Naive thymus-derived CD8-positive, alpha-beta T cell (primary cell): ENCODE measurements around the gene DISP2. TPM values are rescaled to one million over a fixed set of nuclear protein-coding genes. Genes with fewer than 3 reads are reported as not detected.

Experiments
- ATAC-seq, 2 donors: fragments of 150-1000 bp; cut with Tn5 transposase in 1 of 2; sonication (Bioruptor Pico), chemical (Tn5 transposase) in 1 of 2; 1 replicate in 1 of 2; 2 replicates in 1 of 2; pipeline ENCODE4 v1.10.0; 2021; ENCODE audit warnings: mild to moderate bottlenecking in 2 of 2, moderate library complexity in 2 of 2
- POLR2A ChIA-PET: fragments of 350-600 bp; sonication (Branson Sonifier 250); formaldehyde crosslinking; loops from one replicate; lab custom pipeline; 2021; ENCODE audit warnings: antibody characterized with exemption; lab: Charles Lee
- DNase-seq, 10 donors: peaks; one replicate each; pipeline versions ENCODE4 v3.0.0 to v3.0.0-alpha.2; 2020 to 2022
- H3K27ac Mint-ChIP-seq, 10 donors: one replicate each; pipeline ENCODE4 v1.8.0; 2020 to 2022; ENCODE audit warnings: mild to moderate bottlenecking in 10 of 10, mixed read lengths in 10 of 10, moderate library complexity in 4 of 10, inconsistent platforms in 1 of 10
- H3K27me3 Mint-ChIP-seq, 5 donors: one replicate each; pipeline ENCODE4 v1.8.0; 2021 to 2022; ENCODE audit warnings: mixed read lengths in 5 of 5
- H3K36me3 Mint-ChIP-seq, 3 donors: one replicate each; pipeline ENCODE4 v1.8.0; 2020 to 2022; ENCODE audit warnings: mixed read lengths in 3 of 3, mild to moderate bottlenecking in 2 of 3, inconsistent platforms in 1 of 3
- H3K4me1 Mint-ChIP-seq, 4 donors: one replicate each; pipeline ENCODE4 v1.8.0; 2021 to 2022; ENCODE audit warnings: mixed read lengths in 4 of 4
- H3K4me3 Mint-ChIP-seq, 10 donors: one replicate each; pipeline ENCODE4 v1.8.0; 2020 to 2022; ENCODE audit warnings: mild to moderate bottlenecking in 10 of 10, mixed read lengths in 10 of 10, moderate library complexity in 6 of 10, inconsistent platforms in 1 of 10
- H3K9me3 Mint-ChIP-seq, 9 donors: one replicate each; pipeline ENCODE4 v1.8.0; 2020 to 2022; ENCODE audit warnings: mixed read lengths in 9 of 9, mild to moderate bottlenecking in 3 of 9, inconsistent platforms in 1 of 9, moderate library complexity in 1 of 9
- polyA plus RNA-seq, 3 donors: library from polyadenylated mRNA; unstranded; fragments of 300-500 nt; fragmentation: Illumina TruSeq; gene quantifications; one replicate each; pipeline ENCODE4 v1.2.3, GENCODE V29; 2021
- total RNA-seq, 8 experiments: library from RNA in 2 of 8; stranded (reverse) in 2 of 8; gene quantifications; one replicate each; pipeline ENCODE4 v1.2.3 and lab custom pipeline; 2021 to 2026

DISP2 gene
- total and polyA plus RNA-seq, 5 experiments from 2014 or later = 0.02 to 0.73 (median 0.42) TPM

DNA sequence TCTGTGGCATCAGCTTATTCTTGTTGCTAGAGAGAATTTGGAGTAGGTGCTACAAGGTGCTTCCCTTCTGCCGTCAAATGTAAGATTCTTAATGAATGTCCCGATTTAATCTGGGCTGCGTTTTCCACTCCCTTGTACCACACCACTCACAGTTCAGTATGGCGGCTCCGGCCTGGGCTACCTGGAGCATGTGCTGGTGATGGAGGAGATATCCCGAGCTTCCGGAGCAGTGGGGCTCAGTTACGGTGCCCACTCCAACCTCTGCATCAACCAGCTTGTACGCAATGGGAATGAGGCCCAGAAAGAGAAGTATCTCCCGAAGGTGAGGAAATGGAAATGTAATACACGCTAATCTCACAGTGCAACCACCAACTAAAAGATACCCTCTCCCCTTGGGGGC is 52.5 kb downstream of the DISP2 start:
- Mint-ChIP-seq H3K27me3 (no peaks in the 10 kb centered on the region), H3K4me3 (no peak overlapping the region), H3K27ac (no peak overlapping the region), H3K9me3 (no peaks in the 10 kb centered on the region), H3K4me1 (peaks cover 22 to 36% (median 29%) of the 10 kb centered on the region in 4 donors), H3K36me3 (peaks cover 0 to 78% (median 12%) of the 10 kb centered on the region in 3 donors)
- DNase-seq (no peak), ATAC-seq (no peak)
- POLR2A ChIA-PET = interaction anchor here (1.7 kb wide), 1 partner anchor 12 kb away, joined by 3 read pairs; no protein-coding TSS in a partner anchor

DNA sequence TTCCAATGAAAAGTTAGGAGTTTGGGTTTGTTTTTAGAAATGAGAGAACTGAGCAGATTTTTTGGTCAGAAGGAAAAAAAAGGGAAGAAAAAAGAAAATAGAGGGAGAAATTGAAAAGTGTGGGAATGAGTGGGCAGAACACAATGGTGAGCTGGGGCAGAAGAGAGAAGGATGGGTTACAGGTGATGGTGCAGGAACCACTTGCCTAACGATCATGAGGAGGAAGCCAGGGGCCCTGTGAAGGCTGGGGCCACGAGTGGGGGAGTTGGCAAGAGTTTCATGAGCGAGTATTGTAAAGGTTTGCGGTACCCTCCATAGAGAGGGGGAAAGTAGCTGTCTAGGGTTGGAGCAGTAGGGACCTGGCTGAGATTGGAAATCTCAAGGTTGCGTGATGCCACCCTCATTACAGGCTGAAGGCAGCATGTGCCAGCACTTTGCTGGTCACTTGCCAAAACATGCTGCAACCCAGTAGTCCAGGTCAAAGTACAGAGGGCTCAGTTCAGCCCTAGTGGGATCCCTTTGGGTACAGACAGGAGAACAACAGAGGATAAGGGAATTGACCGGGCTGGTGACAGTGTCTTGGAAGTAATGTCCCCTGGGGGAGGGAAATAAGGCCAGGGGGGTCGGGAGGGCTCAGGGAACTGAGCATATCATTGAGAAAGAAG is 54.2 kb downstream of the DISP2 start:
- H3K27me3 Mint-ChIP-seq = no peaks in the 10 kb centered on the region

GRCh38 chr15:40413036-40413435 is 55.0 kb downstream of the DISP2 start:
- DNase-seq (no peak), ATAC-seq (no peak)
- H3K36me3 Mint-ChIP-seq = peaks cover 0 to 91% (median 14%) of the 10 kb centered on the region in 3 donors
- H3K4me1 Mint-ChIP-seq = peaks cover 8 to 14% (median 12%) of the 10 kb centered on the region in 4 donors
- no peaks in the 10 kb centered on the region for H3K27me3 Mint-ChIP-seq
- no peaks in the 10 kb centered on the region for H3K9me3 Mint-ChIP-seq
- no peak overlapping the region for H3K27ac Mint-ChIP-seq
- POLR2A ChIA-PET = interaction anchor here (1.2 kb wide), 1 partner anchor 44 kb away, joined by 3 read pairs; no protein-coding TSS in a partner anchor
- no peak overlapping the region for H3K4me3 Mint-ChIP-seq

More for the DNA sequence above, 54.2 kb downstream of the DISP2 start:
- DNase-seq (no peak), ATAC-seq (no peak)
- Mint-ChIP-seq H3K4me1 (peaks cover 16 to 21% (median 19%) of the 10 kb centered on the region in 4 donors), H3K27ac (peak overlapping the region in 5 of 10 donors; percentile 39 to 84 (median 59)), H3K4me3 (no peak overlapping the region), H3K36me3 (peaks cover 0 to 89% (median 12%) of the 10 kb centered on the region in 3 donors), H3K9me3 (no peaks in the 10 kb centered on the region)
- POLR2A ChIA-PET = interaction anchor here (1.2 kb wide), 1 partner anchor 44 kb away, joined by 3 read pairs; no protein-coding TSS in a partner anchor

DNA sequence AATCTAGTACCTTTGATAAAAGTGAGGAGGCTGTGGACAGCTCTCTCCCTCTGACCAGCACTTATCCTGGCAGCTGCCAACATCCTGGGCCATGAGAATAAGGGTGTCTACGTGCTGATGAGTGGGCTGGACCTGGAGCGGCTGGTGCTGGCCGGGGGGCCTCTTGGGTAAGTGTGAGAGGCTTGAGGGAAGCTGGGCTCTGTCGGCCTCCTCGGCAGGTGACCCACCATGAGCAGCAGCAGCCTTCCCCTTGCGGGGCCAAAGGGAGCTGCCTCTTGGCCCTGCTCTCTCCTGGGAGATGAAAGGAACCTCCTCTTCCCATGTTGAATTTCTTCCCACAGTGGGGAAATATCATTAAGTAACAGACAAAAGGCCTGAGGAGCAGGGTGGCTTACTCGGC is 56.8 kb downstream of the DISP2 start:
- ATAC-seq (no peak), DNase-seq (peak in 1 of 10 donors; percentile 50)
- Mint-ChIP-seq H3K9me3 (no peaks in the 10 kb centered on the region), H3K27me3 (no peaks in the 10 kb centered on the region), H3K4me3 (no peak overlapping the region), H3K27ac (peak overlapping the region in 2 of 10 donors; percentile 44 to 73), H3K36me3 (peaks cover 0 to 87% (median 14%) of the 10 kb centered on the region in 3 donors), H3K4me1 (peaks cover 2 to 14% (median 5%) of the 10 kb centered on the region in 4 donors)
- POLR2A ChIA-PET = interaction anchor here (1.2 to 1.6 kb wide), 2 partner anchors 9 to 20 kb away, joined by 3 to 6 read pairs; partner anchors contain the start of gene IVD

DNA sequence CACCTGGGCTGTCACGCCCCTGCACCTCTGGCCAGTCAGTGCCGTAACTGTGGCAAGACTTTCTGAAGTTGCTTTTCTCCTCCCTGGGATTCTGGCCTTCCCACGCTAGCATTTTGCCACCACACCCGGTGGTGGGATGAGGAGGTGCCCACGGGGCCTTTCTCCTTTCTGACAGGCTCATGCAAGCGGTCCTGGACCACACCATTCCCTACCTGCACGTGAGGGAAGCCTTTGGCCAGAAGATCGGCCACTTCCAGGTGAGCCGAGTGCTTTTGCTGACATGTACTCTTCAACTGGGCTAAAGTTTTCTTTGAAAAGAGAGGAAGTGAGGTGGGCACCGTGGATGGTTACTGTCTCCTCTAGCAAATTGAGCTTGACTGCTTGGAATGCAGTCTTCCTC is 57.2 kb downstream of the DISP2 start:
- Mint-ChIP-seq H3K4me3 (no peak overlapping the region), H3K27me3 (no peaks in the 10 kb centered on the region), H3K4me1 (peaks cover 2 to 14% (median 5%) of the 10 kb centered on the region in 4 donors), H3K36me3 (peaks cover 0 to 83% (median 14%) of the 10 kb centered on the region in 3 donors), H3K9me3 (no peaks in the 10 kb centered on the region), H3K27ac (peak overlapping the region in 1 of 10 donors; percentile 43)
- DNase-seq (peak in 1 of 10 donors; percentile 51), ATAC-seq (no peak)
- POLR2A ChIA-PET = interaction anchor here (0.6 to 1.6 kb wide), 3 partner anchors 10 to 20 kb away, joined by 3 to 6 read pairs (median 5); partner anchors contain the start of gene IVD

- H3K27ac Mint-ChIP-seq = peak overlapping the region in 1 of 10 donors; percentile 65
- ATAC-seq (no peak), DNase-seq (peak in 1 of 10 donors; percentile 13)
- H3K4me3 Mint-ChIP-seq = no peak overlapping the region
- POLR2A ChIA-PET = interaction anchor here (0.6 kb wide), 1 partner anchor 12 kb away, joined by 5 read pairs; no protein-coding TSS in a partner anchor
- peaks cover under 1 to 12% (median 4%) of the 10 kb centered on the region in 4 donors for H3K4me1 Mint-ChIP-seq
- H3K36me3 Mint-ChIP-seq = peaks cover 0 to 74% (median 9%) of the 10 kb centered on the region in 3 donors
- H3K27me3 Mint-ChIP-seq = no peaks in the 10 kb centered on the region
- H3K9me3 Mint-ChIP-seq = no peaks in the 10 kb centered on the region
These were observed 58.0 kb downstream of the DISP2 start for GRCh38 chr15:40416056-40416455.

DNA sequence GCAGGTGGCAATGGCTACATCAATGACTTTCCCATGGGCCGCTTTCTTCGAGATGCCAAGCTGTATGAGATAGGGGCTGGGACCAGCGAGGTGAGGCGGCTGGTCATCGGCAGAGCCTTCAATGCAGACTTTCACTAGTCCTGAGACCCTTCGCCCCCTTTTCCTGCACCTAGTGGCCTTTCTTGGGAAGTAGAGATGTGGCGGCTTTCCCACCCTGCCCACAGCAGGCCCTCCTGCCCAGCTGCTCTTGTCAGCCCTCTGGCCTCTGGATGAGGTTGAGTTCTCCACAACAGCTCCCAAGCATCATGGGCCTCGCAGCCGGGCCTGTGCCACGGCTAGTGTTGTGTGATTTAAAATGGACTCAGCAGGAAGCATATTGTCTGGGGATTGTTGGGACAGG is 60.1 kb downstream of the DISP2 start:
- DNase-seq = peak in 1 of 10 donors; percentile 32
- Mint-ChIP-seq H3K4me1 (peaks cover 0 to 9% (median 4%) of the 10 kb centered on the region in 4 donors), H3K27ac (peak overlapping the region in 1 of 10 donors; percentile 39), H3K4me3 (no peak overlapping the region), H3K27me3 (no peaks in the 10 kb centered on the region), H3K36me3 (peaks cover 0 to 54% (median 1%) of the 10 kb centered on the region in 3 donors), H3K9me3 (no peaks in the 10 kb centered on the region)
- POLR2A ChIA-PET = interaction anchor here (1.7 kb wide), 1 partner anchor 11 kb away, joined by 5 read pairs; no protein-coding TSS in a partner anchor
- no peak for ATAC-seq

GRCh38 chr15:40420071-40420713 is 62.2 kb downstream of the DISP2 start:
- POLR2A ChIA-PET = interaction anchor here (0.9 kb wide), 1 partner anchor 52 kb away, joined by 3 read pairs; no protein-coding TSS in a partner anchor
- no peaks in the 10 kb centered on the region for H3K9me3 Mint-ChIP-seq
- no peak for ATAC-seq
- DNase-seq = peak in 1 of 10 donors; percentile 32
- H3K4me3 Mint-ChIP-seq = no peak overlapping the region
- peak overlapping the region in 1 of 10 donors; percentile 18 for H3K27ac Mint-ChIP-seq
- H3K4me1 Mint-ChIP-seq = peaks cover 0 to 9% (median 6%) of the 10 kb centered on the region in 4 donors
- peaks cover 0 to 37% (median 1%) of the 10 kb centered on the region in 3 donors for H3K36me3 Mint-ChIP-seq
- H3K27me3 Mint-ChIP-seq = no peaks in the 10 kb centered on the region

GRCh38 chr15:40420793-40421192 is 62.8 kb downstream of the DISP2 start:
- peak in 1 of 10 donors; percentile 13 for DNase-seq
- H3K4me1 Mint-ChIP-seq = peaks cover 0 to 9% (median 5%) of the 10 kb centered on the region in 4 donors
- ATAC-seq = no peak
- POLR2A ChIA-PET = no interaction called here
- no peaks in the 10 kb centered on the region for H3K9me3 Mint-ChIP-seq
- H3K4me3 Mint-ChIP-seq = no peak overlapping the region
- no peaks in the 10 kb centered on the region for H3K27me3 Mint-ChIP-seq
- H3K36me3 Mint-ChIP-seq = peaks cover 0 to 32% (median 3%) of the 10 kb centered on the region in 3 donors
- H3K27ac Mint-ChIP-seq = peak overlapping the region in 4 of 10 donors; percentile 20 to 42 (median 36)

- peak; percentile 53 to 88 (median 76) for DNase-seq
- Mint-ChIP-seq H3K36me3 (peaks cover 0 to 30% (median 3%) of the 10 kb centered on the region in 3 donors), H3K4me1 (peaks cover 0 to 9% (median 5%) of the 10 kb centered on the region in 4 donors), H3K4me3 (no peak overlapping the region), H3K9me3 (no peaks in the 10 kb centered on the region), H3K27me3 (no peaks in the 10 kb centered on the region), H3K27ac (peak overlapping the region in 3 of 10 donors; percentile 37 to 42 (median 37))
- POLR2A ChIA-PET = interaction anchor here (0.6 to 1.3 kb wide), 2 partner anchors 77 to 246 kb away, joined by 3 to 5 read pairs; no protein-coding TSS in a partner anchor
- peak; percentile 98 to 99 for ATAC-seq
These were observed 63.5 kb downstream of the DISP2 start for GRCh38 chr15:40421246-40422157.

DNA sequence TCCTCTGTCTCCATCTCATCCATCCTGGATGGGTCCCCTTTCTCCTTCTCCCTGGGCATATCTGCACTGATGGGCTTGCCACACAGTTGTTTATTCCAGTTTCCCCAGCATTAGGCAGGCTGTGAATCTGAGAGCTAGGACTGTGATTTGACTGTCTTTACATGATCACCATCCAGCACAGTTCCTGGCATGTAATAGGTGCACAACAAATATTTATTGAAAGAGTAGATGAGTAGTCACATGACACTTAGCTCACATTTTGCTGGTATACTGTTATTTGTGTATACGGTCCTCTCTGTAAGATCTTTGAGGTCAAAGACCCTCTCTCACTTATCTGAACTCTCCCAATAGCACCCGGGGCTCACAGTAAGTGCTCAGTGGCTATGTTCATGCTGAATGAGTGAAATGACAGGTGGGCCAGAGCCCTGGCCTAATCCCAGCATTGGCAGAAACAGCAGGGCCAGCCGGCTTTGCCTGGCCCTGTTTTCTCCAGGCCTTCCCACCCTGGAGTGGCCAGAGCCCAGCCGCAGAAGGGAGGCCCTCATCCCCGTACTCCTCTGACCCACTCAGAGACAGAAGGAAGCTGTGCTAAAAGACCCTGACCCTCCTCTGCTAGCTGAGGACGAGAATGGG is 66.6 kb downstream of the DISP2 start:
- no peaks in the 10 kb centered on the region for H3K27me3 Mint-ChIP-seq
- POLR2A ChIA-PET = interaction anchor here (0.6 kb wide), 1 partner anchor 28 kb away, joined by 3 read pairs; no protein-coding TSS in a partner anchor
- H3K4me3 Mint-ChIP-seq = no peak overlapping the region
- DNase-seq (no peak), ATAC-seq (no peak)
- H3K27ac Mint-ChIP-seq = no peak overlapping the region
- no peaks in the 10 kb centered on the region for H3K9me3 Mint-ChIP-seq
- H3K4me1 Mint-ChIP-seq = peaks cover 0 to 9% (median 5%) of the 10 kb centered on the region in 4 donors
- H3K36me3 Mint-ChIP-seq = peaks cover 0 to 6% (median 3%) of the 10 kb centered on the region in 3 donors
